Lung (tissue), 12 donors: ENCODE measurements around the gene RAD51C. TPM values are rescaled to one million over a fixed set of nuclear protein-coding genes. Genes with fewer than 3 reads are reported as not detected.

Experiments used
- ATAC-seq: fragments of 200-7000 bp; cut with Tn5 transposase; one replicate; pipeline ENCODE4 v1.9.1; 2020; ENCODE audit warnings: moderate number of reproducible peaks; ENCODE audit not compliant: insufficient read depth, low FRiP score
- DNase-seq, 3 donors: peaks; one replicate each; pipeline ENCODE4 v3.0.0-alpha.2; 2013 to 2017
- H3K27ac ChIP-seq, 2 donors: one replicate each; pipeline ENCODE4 v1.5.1; 2013; ENCODE audit warnings: mild to moderate bottlenecking in 2 of 2, moderate library complexity in 2 of 2, control low read depth in 1 of 2, inconsistent platforms in 1 of 2, low read depth in 1 of 2, low read length in 1 of 2
- H3K27me3 ChIP-seq, 3 donors: one replicate each; pipeline ENCODE4 v1.5.1; 2013; ENCODE audit warnings: low read length in 2 of 3; ENCODE audit not compliant: control insufficient read depth in 3 of 3, insufficient read depth in 3 of 3
- H3K36me3 ChIP-seq, 4 donors: one replicate each; pipeline ENCODE4 v1.5.1; 2013; ENCODE audit warnings: low read length in 4 of 4, mild to moderate bottlenecking in 1 of 4, moderate library complexity in 1 of 4; ENCODE audit not compliant: control insufficient read depth in 4 of 4, insufficient read depth in 4 of 4
- H3K4me1 ChIP-seq, 5 donors: one replicate each; pipeline ENCODE4 v1.5.1; 2013; ENCODE audit warnings: low read length in 5 of 5, mild to moderate bottlenecking in 2 of 5, moderate library complexity in 1 of 5; ENCODE audit not compliant: control insufficient read depth in 5 of 5, insufficient read depth in 5 of 5
- H3K4me3 ChIP-seq: one replicate; pipeline ENCODE4 v1.5.1; 2013; ENCODE audit warnings: mild to moderate bottlenecking, control low read depth, moderate library complexity
- H3K9ac ChIP-seq, 2 donors: one replicate each; pipeline ENCODE4 v1.5.1; 2013; ENCODE audit warnings: low read length in 2 of 2, control low read depth in 1 of 2; ENCODE audit not compliant: insufficient read depth in 1 of 2
- H3K9me3 ChIP-seq, 4 donors: one replicate each; pipeline ENCODE4 v1.5.1; 2013; ENCODE audit warnings: low read length in 3 of 4, mild to moderate bottlenecking in 1 of 4, moderate library complexity in 1 of 4; ENCODE audit not compliant: control insufficient read depth in 4 of 4, insufficient read depth in 3 of 4
- WGBS, 2 donors: extraction: QIAGEN DNeasy Blood & Tissue Kit; methylation state at CpG; one replicate each; pipeline ENCODE4 v1.1.7; 2013; 5-methylcytosine and 5-hydroxymethylcytosine counted together
- polyA plus RNA-seq, 2 donors: library from polyadenylated mRNA; stranded (reverse); fragments of 200-250 nt; gene quantifications; one replicate each; pipeline ENCODE4 v1.2.1, GENCODE V29; 2013
- total RNA-seq, 2 donors: library from RNA; depleted of rRNA in 1 of 2; stranded (reverse); fragments of >200 nt in 1 of 2; gene quantifications; one replicate each; pipeline ENCODE4 v1.2.1, GENCODE V29; 2014 to 2021
- TF ChIP-seq, protein P1 (sequence below): IDR thresholded peaks from 2 replicates; pipeline ENCODE4 v1.5.1; 2012; ENCODE audit warnings: mild to moderate bottlenecking; ENCODE audit errors: control extremely low read depth, extremely low read depth
- donor health status: control.
- donor health status: control.
- donor health status: Bipolar disorder and iron deficiency.
- donor health status: healthy.
- donor health status: DM: yes; HTN: yes; CAD: no.

The RAD51C gene
- total and polyA plus RNA-seq, 4 donors = 14.2 to 26.6 (median 19.1) TPM

GRCh38 chr17:58753026-58753425 lies 60.6 kb downstream of the RAD51C start:
- H3K27ac ChIP-seq = no peak overlapping the region
- 46 to 49% methylated on average over 2 of the region's 2 CpGs for WGBS, 2 donors
- TF ChIP-seq, protein P1, sequence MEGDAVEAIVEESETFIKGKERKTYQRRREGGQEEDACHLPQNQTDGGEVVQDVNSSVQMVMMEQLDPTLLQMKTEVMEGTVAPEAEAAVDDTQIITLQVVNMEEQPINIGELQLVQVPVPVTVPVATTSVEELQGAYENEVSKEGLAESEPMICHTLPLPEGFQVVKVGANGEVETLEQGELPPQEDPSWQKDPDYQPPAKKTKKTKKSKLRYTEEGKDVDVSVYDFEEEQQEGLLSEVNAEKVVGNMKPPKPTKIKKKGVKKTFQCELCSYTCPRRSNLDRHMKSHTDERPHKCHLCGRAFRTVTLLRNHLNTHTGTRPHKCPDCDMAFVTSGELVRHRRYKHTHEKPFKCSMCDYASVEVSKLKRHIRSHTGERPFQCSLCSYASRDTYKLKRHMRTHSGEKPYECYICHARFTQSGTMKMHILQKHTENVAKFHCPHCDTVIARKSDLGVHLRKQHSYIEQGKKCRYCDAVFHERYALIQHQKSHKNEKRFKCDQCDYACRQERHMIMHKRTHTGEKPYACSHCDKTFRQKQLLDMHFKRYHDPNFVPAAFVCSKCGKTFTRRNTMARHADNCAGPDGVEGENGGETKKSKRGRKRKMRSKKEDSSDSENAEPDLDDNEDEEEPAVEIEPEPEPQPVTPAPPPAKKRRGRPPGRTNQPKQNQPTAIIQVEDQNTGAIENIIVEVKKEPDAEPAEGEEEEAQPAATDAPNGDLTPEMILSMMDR = no peak
- ATAC-seq (no peak), DNase-seq (no peak)
- no peak overlapping the region for H3K9ac ChIP-seq
- no peak overlapping the region for H3K4me3 ChIP-seq
- H3K4me1 ChIP-seq = peaks cover 0 to 17% (median 8%) of the 10 kb centered on the region in 5 donors
- no peaks in the 10 kb centered on the region for H3K9me3 ChIP-seq
- H3K27me3 ChIP-seq = peaks cover 0 to 34% (median 13%) of the 10 kb centered on the region in 3 donors
- H3K36me3 ChIP-seq = no peaks in the 10 kb centered on the region

DNA sequence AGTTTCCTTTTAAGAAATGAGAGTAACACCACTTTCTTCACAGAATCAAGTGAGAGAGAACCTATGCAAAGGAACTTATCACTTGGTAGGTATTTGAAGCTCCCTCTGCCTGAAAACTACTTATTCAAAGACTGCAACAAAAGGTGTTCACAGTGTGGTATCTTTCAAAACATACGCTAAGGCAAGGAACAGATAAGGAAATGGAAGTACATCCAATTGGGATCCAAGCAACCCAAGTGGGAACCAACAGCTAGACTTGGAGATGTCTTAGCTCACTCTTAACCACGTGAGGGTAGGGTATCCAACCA lies 62.8 kb downstream of the RAD51C start:
- DNase-seq (no peak), ATAC-seq (no peak)
- WGBS, 2 donors = 28 to 40% methylated on average over 2 of the region's 2 CpGs
- H3K27ac ChIP-seq = no peak overlapping the region
- TF ChIP-seq, protein P1 = no peak
- H3K36me3 ChIP-seq = no peaks in the 10 kb centered on the region
- no peak overlapping the region for H3K4me3 ChIP-seq
- no peaks in the 10 kb centered on the region for H3K9me3 ChIP-seq
- H3K9ac ChIP-seq = no peak overlapping the region
- H3K4me1 ChIP-seq = peaks cover 0 to 17% (median 8%) of the 10 kb centered on the region in 5 donors
- H3K27me3 ChIP-seq = peaks cover 0 to 46% (median 26%) of the 10 kb centered on the region in 3 donors

GRCh38 chr17:58755577-58756245 lies 63.3 kb downstream of the RAD51C start, which contains the start of gene PPM1E:
Gene PPM1E (plus strand): TSS chr17:58755854.
- DNase-seq (peak; percentile 77 to 81 (median 81)), ATAC-seq (no peak)
- H3K36me3 ChIP-seq = no peaks in the 10 kb centered on the region
- H3K9me3 ChIP-seq = no peaks in the 10 kb centered on the region
- 1 to 2% methylated on average over 46 to 71 of the region's 71 CpGs for WGBS, 2 donors
- H3K4me3 ChIP-seq = peak within 1 kb of the TSS; percentile 47
- TF ChIP-seq, protein P1 = no peak
- H3K27me3 ChIP-seq = peaks cover 0 to 51% (median 30%) of the 10 kb centered on the region in 3 donors
- peaks cover 0 to 17% (median 8%) of the 10 kb centered on the region in 5 donors for H3K4me1 ChIP-seq
- no peak within 1 kb of the TSS for H3K9ac ChIP-seq
- H3K27ac ChIP-seq = no peak within 1 kb of the TSS
